K562 (cell line): Measurements from ENCODE around the gene BRD3OS. TPM values are rescaled to one million over a fixed set of nuclear protein-coding genes. Genes with fewer than 3 reads are reported as not detected.

Experiments used
- PHF8 ChIP-seq: fragments of 200-600 bp; sonication (generic); IDR thresholded peaks from 2 replicates; pipeline ENCODE4 v1.6.1; 2012; ENCODE audit warnings: mixed run types, mild to moderate bottlenecking, inconsistent platforms, low read length, moderate library complexity, borderline replicate concordance
- SMARCC2 ChIP-seq: fragments of 450-650 bp; IDR thresholded peaks from 2 replicates; pipeline ENCODE4 v1.6.1; 2017; ENCODE audit warnings: antibody characterized with exemption, moderate library complexity, mild to moderate bottlenecking, low read depth
- SNRNP70 ChIP-seq: fragments of 200-400 bp; formaldehyde crosslinking; optimal IDR thresholded peaks from 2 replicates; pipeline ENCODE3; 2017; ENCODE audit warnings: low read depth, low read length
- ZNF263 ChIP-seq: sonication (generic); formaldehyde crosslinking; IDR thresholded peaks from 2 replicates; pipeline ENCODE4 v1.8.0; 2022; ENCODE audit warnings: mild to moderate bottlenecking, missing genetic modification reagents, borderline replicate concordance
- polyA plus RNA-seq, 8 experiments: library from polyadenylated mRNA; depleted of rRNA in 4 of 8; stranded (reverse) in 5 of 8; unstranded in 3 of 8; fragments of >200 nt; fragmentation: Nextera tagmentation in 2 of 8; fragmentation: Illumina TruSeq in 1 of 8; extraction: Ambion mirVana in 2 of 8; extraction: Trizol in 1 of 8; gene quantifications; 2 replicates each; pipeline versions ENCODE4 v1.2.1 to v1.2.3, GENCODE V29; 2011 to 2014; ENCODE audit warnings: inconsistent platforms in 1 of 8, missing spikeins in 1 of 8
- total RNA-seq, 7 experiments: library from RNA; depleted of rRNA in 6 of 7; stranded (reverse); fragments of >200 nt in 6 of 7; fragmentation: Illumina TruSeq in 2 of 7; extraction: Trizol in 2 of 7; gene quantifications; 2 replicates each; pipeline versions ENCODE4 v1.2.1 to v1.2.3, GENCODE V29; 2011 to 2021; ENCODE audit warnings: low replicate concordance in 1 of 7
- TF ChIP-seq, protein P1 (sequence below): fragments of 450-650 bp; formaldehyde crosslinking; IDR thresholded peaks from 2 replicates; pipeline ENCODE4 v1.4.0; 2022; ENCODE audit warnings: mild to moderate bottlenecking, moderate library complexity
- TF ChIP-seq, protein P2 (sequence below): IDR thresholded peaks from 2 replicates; pipeline ENCODE4 v1.6.1; 2012; ENCODE audit warnings: low read depth, low read length, improper control_type of control experiment, borderline replicate concordance
- TF ChIP-seq, protein P3 (sequence below), 2 experiments: IDR thresholded peaks; 2 replicates each; pipeline ENCODE4 v1.6.1; 2011; ENCODE audit warnings: borderline replicate concordance in 1 of 2, control low read depth in 1 of 2, low read depth in 1 of 2, low read length in 1 of 2, mild to moderate bottlenecking in 1 of 2, mixed read lengths in 1 of 2, moderate library complexity in 1 of 2; ENCODE audit not compliant: insufficient read depth in 1 of 2, insufficient read length in 1 of 2, poor library complexity in 1 of 2, severe bottlenecking in 1 of 2; ENCODE audit errors: extremely low read depth in 1 of 2
- TF ChIP-seq, protein P4 (sequence below), 2 experiments: fragments of 250-450 bp in 1 of 2; fragments of 450-650 bp in 1 of 2; sonication (Bioruptor Pico) in 1 of 2; IDR thresholded peaks; 2 replicates each; pipeline versions ENCODE4 v1.6.1 to v1.8.0; 2016 to 2021; ENCODE audit warnings: mild to moderate bottlenecking in 2 of 2, moderate library complexity in 2 of 2, missing compliant biosample characterization in 1 of 2, missing genetic modification characterization in 1 of 2

Gene BRD3OS
- total and polyA plus RNA-seq, 9 of the 15 experiments (the other 6 are each of a cell fraction or from before 2014, with no cell fraction given): 1.1 to 8.7 (median 5.9) TPM

GRCh38 chr9:134024828-134025605 is at the start of gene BRD3OS (continued):
- TF ChIP-seq, protein P1, sequence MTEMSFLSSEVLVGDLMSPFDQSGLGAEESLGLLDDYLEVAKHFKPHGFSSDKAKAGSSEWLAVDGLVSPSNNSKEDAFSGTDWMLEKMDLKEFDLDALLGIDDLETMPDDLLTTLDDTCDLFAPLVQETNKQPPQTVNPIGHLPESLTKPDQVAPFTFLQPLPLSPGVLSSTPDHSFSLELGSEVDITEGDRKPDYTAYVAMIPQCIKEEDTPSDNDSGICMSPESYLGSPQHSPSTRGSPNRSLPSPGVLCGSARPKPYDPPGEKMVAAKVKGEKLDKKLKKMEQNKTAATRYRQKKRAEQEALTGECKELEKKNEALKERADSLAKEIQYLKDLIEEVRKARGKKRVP (CRISPR knock-in tag): no peak
- TF ChIP-seq, protein P2, sequence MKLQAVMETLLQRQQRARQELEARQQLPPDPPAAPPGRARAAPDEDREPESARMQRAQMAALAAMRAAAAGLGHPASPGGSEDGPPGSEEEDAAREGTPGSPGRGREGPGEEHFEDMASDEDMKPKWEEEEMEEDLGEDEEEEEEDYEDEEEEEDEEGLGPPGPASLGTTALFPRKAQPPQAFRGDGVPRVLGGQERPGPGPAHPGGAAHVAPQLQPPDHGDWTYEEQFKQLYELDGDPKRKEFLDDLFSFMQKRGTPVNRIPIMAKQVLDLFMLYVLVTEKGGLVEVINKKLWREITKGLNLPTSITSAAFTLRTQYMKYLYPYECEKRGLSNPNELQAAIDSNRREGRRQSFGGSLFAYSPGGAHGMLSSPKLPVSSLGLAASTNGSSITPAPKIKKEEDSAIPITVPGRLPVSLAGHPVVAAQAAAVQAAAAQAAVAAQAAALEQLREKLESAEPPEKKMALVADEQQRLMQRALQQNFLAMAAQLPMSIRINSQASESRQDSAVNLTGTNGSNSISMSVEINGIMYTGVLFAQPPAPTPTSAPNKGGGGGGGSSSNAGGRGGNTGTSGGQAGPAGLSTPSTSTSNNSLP: no peak
- TF ChIP-seq ZNF263 (CRISPR knock-in tag) (peak; percentile 99), PHF8 (no peak), SMARCC2 (no peak), SNRNP70 (no peak)
- TF ChIP-seq, protein P3, sequence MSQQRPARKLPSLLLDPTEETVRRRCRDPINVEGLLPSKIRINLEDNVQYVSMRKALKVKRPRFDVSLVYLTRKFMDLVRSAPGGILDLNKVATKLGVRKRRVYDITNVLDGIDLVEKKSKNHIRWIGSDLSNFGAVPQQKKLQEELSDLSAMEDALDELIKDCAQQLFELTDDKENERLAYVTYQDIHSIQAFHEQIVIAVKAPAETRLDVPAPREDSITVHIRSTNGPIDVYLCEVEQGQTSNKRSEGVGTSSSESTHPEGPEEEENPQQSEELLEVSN (IDR thresholded peaks at IDR 0.05; ENCODE audit: borderline replicate concordance in 1 of 2, extremely low read depth in 1 of 2, insufficient read depth in 1 of 2, insufficient read length in 1 of 2, low read depth in 1 of 2, low read length in 1 of 2, poor library complexity in 1 of 2, severe bottlenecking in 1 of 2): peak in 1 of 2 experiments; percentile 40
- TF ChIP-seq, protein P4, sequence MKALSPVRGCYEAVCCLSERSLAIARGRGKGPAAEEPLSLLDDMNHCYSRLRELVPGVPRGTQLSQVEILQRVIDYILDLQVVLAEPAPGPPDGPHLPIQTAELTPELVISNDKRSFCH (CRISPR knock-in tag; IDR thresholded peaks at IDR 0.05): no peak
- TF ChIP-seq, protein P4 (tag; IDR thresholded peaks at IDR 0.05): no peak
